K562 (cell line): ENCODE data around the gene TAX1BP1. TPM values are rescaled to one million over a fixed set of nuclear protein-coding genes. Genes with fewer than 3 reads are reported as not detected.

Experiments
- BMI1 ChIP-seq: fragments of 150-350 bp; IDR thresholded peaks from 2 replicates; pipeline ENCODE4 v1.6.1; 2014; ENCODE audit warnings: low read length
- CBX2 ChIP-seq: fragments of 200-600 bp; sonication (generic); IDR thresholded peaks from one replicate; pipeline ENCODE4 v1.6.1; 2012; ENCODE audit warnings: mild to moderate bottlenecking, low read length, inconsistent platforms; ENCODE audit not compliant: insufficient read depth, poor library complexity, severe bottlenecking
- CEBPB ChIP-seq: fragments of 450-650 bp; IDR thresholded peaks from 2 replicates; pipeline ENCODE4 v1.6.1; 2016; ENCODE audit warnings: missing genetic modification characterization, missing compliant biosample characterization
- CEBPG ChIP-seq, 3 experiments: fragments of 200-800 bp in 1 of 3; sonication (Bioruptor generic) in 1 of 3; sonication (generic) in 1 of 3; formaldehyde crosslinking in 1 of 3; IDR thresholded peaks in 2 of 3; conservative IDR thresholded peaks in 1 of 3; 2 replicates each; pipeline versions ENCODE4 v1.6.1 to v1.8.0; 2016 to 2022; ENCODE audit warnings: missing compliant biosample characterization in 2 of 3, missing genetic modification characterization in 2 of 3, mild to moderate bottlenecking in 1 of 3, missing genetic modification reagents in 1 of 3
- E2F3 ChIP-seq: fragments of 250-450 bp; sonication (Bioruptor Pico); IDR thresholded peaks from 2 replicates; pipeline ENCODE4 v1.4.0; 2020; ENCODE audit warnings: mild to moderate bottlenecking
- ELF1 ChIP-seq: fragments of 200-800 bp; sonication (Bioruptor generic); IDR thresholded peaks from 2 replicates; pipeline ENCODE4 v1.6.1; 2016; ENCODE audit warnings: missing genetic modification characterization, missing compliant biosample characterization
- ELF4 ChIP-seq: fragments of 450-650 bp; formaldehyde crosslinking; IDR thresholded peaks from 2 replicates; pipeline ENCODE4 v1.4.0; 2022; ENCODE audit warnings: missing genetic modification characterization
- FUS ChIP-seq: fragments of 200-400 bp; formaldehyde crosslinking; optimal IDR thresholded peaks from 2 replicates; pipeline ENCODE3; 2017; ENCODE audit warnings: low read depth, low read length
- GATAD2A ChIP-seq: fragments of 450-650 bp; IDR thresholded peaks from 2 replicates; pipeline ENCODE4 v1.6.1; 2017
- HDAC8 ChIP-seq: fragments of 450-650 bp; IDR thresholded peaks from 2 replicates; pipeline ENCODE4 v1.6.1; 2016; ENCODE audit warnings: mild to moderate bottlenecking, missing genetic modification characterization, moderate library complexity, missing compliant biosample characterization
- JUN ChIP-seq, 2 experiments: sonication (generic) in 1 of 2; formaldehyde crosslinking in 1 of 2; IDR thresholded peaks; 2 replicates each; pipeline versions ENCODE4 v1.6.1 to v1.8.0; 2012 to 2022; ENCODE audit warnings: borderline replicate concordance in 2 of 2, mild to moderate bottlenecking in 2 of 2, improper control_type of control experiment in 1 of 2, low read depth in 1 of 2, low read length in 1 of 2, missing genetic modification reagents in 1 of 2
- MBD2 ChIP-seq: sonication (generic); IDR thresholded peaks from 2 replicates; pipeline ENCODE4 v1.6.1; 2016; ENCODE audit warnings: low read depth, borderline replicate concordance
- NR1H2 ChIP-seq: sonication (generic); formaldehyde crosslinking; IDR thresholded peaks from 2 replicates; pipeline ENCODE4 v1.4.0; 2020; ENCODE audit warnings: mild to moderate bottlenecking, missing genetic modification reagents
- PHF8 ChIP-seq: fragments of 200-600 bp; sonication (generic); IDR thresholded peaks from 2 replicates; pipeline ENCODE4 v1.6.1; 2012; ENCODE audit warnings: mixed run types, mild to moderate bottlenecking, inconsistent platforms, low read length, moderate library complexity, borderline replicate concordance
- SP1 ChIP-seq: sonication (generic); formaldehyde crosslinking; IDR thresholded peaks from 2 replicates; pipeline ENCODE4 v1.8.1; 2022; ENCODE audit warnings: mild to moderate bottlenecking, missing genetic modification reagents
- TEAD2 ChIP-seq: fragments of 450-650 bp; IDR thresholded peaks from 2 replicates; pipeline ENCODE4 v1.6.1; 2016; ENCODE audit warnings: missing genetic modification characterization, control low read depth, missing compliant biosample characterization
- THAP12 ChIP-seq: fragments of 250-450 bp; sonication (Bioruptor Pico); IDR thresholded peaks from 2 replicates; pipeline ENCODE4 v1.9.0; 2021; ENCODE audit warnings: mild to moderate bottlenecking, inconsistent platforms
- USF1 ChIP-seq: sonication (generic); formaldehyde crosslinking; IDR thresholded peaks from 2 replicates; pipeline ENCODE4 v1.9.0; 2022; ENCODE audit warnings: mild to moderate bottlenecking, missing genetic modification reagents
- ZBTB2 ChIP-seq: fragments of 450-650 bp; IDR thresholded peaks from 2 replicates; pipeline ENCODE4 v1.6.1; 2016; ENCODE audit warnings: antibody characterized with exemption
- ZFX ChIP-seq: sonication (generic); formaldehyde crosslinking; IDR thresholded peaks from 2 replicates; pipeline ENCODE4 v1.8.0; 2022; ENCODE audit warnings: mild to moderate bottlenecking, missing genetic modification reagents, moderate library complexity
- ZNF140 ChIP-seq: fragments of 250-450 bp; sonication (Bioruptor Pico); IDR thresholded peaks from 2 replicates; pipeline ENCODE4 v1.8.0; 2021; ENCODE audit warnings: moderate library complexity, mild to moderate bottlenecking, inconsistent platforms
- ZNF197 ChIP-seq: fragments of 200-800 bp; sonication (Bioruptor generic); IDR thresholded peaks from 2 replicates; pipeline ENCODE4 v1.6.1; 2016; ENCODE audit warnings: low read depth, missing genetic modification characterization, missing compliant biosample characterization
- ZNF695 ChIP-seq: fragments of 450-650 bp; formaldehyde crosslinking; IDR thresholded peaks from 2 replicates; pipeline ENCODE4 v1.4.0; 2020; ENCODE audit warnings: mild to moderate bottlenecking, moderate library complexity
- polyA plus RNA-seq, 8 experiments: library from polyadenylated mRNA; depleted of rRNA in 4 of 8; stranded (reverse) in 5 of 8; unstranded in 3 of 8; fragments of >200 nt; fragmentation: Nextera tagmentation in 2 of 8; fragmentation: Illumina TruSeq in 1 of 8; extraction: Ambion mirVana in 2 of 8; extraction: Trizol in 1 of 8; gene quantifications; 2 replicates each; pipeline versions ENCODE4 v1.2.1 to v1.2.3, GENCODE V29; 2011 to 2014; ENCODE audit warnings: inconsistent platforms in 1 of 8, missing spikeins in 1 of 8
- total RNA-seq, 7 experiments: library from RNA; depleted of rRNA in 6 of 7; stranded (reverse); fragments of >200 nt in 6 of 7; fragmentation: Illumina TruSeq in 2 of 7; extraction: Trizol in 2 of 7; gene quantifications; 2 replicates each; pipeline versions ENCODE4 v1.2.1 to v1.2.3, GENCODE V29; 2011 to 2021; ENCODE audit warnings: low replicate concordance in 1 of 7

Gene TAX1BP1
- total and polyA plus RNA-seq, 9 of the 15 experiments (the other 6 are each of a cell fraction or from before 2014, with no cell fraction given) = 49.0 to 119 (median 75.9) TPM

DNA sequence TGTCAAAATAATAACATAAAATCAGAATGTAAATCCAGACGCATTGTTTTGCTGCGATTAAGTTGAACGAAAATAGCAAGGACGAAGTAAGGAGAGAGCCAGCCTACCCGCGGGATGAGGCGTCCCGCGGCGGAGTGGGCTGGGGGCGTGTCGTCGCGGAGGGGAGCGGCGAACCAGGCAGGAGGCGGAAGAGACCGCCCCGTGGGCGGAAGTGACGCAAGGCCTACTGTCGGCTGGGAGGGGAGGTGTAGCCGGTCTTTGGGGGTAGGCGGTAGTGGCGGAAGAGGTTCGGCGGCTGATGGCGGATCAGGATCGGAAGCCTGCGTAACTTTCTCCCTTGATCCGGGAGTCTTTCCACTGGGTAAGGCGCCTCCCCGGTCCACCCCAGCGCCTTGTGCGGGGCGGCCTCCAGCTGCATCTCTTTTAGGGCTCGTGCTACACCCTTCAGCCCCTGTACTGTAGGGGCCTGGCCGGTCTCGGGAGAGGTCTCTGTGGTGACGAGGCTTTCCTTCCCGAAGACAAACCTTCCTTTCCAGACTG, at the start of gene TAX1BP1 (continued):
- peak; percentile 64; the same call in 1 of the 2 replicates for TF ChIP-seq ZBTB2
- TF ChIP-seq SP1 (CRISPR knock-in tag) = peak; percentile 75
- TF ChIP-seq ELF1 = peak; percentile 86
- peak; percentile 57; the same call in 1 of the 2 replicates for TF ChIP-seq MBD2
- no peak for TF ChIP-seq CBX2
- TF ChIP-seq E2F3 (CRISPR knock-in tag) = no peak
- TF ChIP-seq FUS = no peak
- no peak for TF ChIP-seq ZNF140 (CRISPR knock-in tag)
- peak; percentile 15; the same call in 1 of the 2 replicates for TF ChIP-seq GATAD2A
- peak; percentile 71 for TF ChIP-seq CEBPB (tag)
- no peak for TF ChIP-seq JUN (IDR thresholded peaks at IDR 0.05; ENCODE audit: borderline replicate concordance, low read depth, low read length)
- no peak for TF ChIP-seq JUN (CRISPR knock-in tag; IDR thresholded peaks at IDR 0.05; ENCODE audit: borderline replicate concordance)
- peak; percentile 87 for TF ChIP-seq CEBPG (CRISPR knock-in tag; IDR thresholded peaks at IDR 0.05)
- peak; percentile 46 to 80; a peak in 3 of 4 replicates for TF ChIP-seq CEBPG (tag; conservative IDR thresholded peaks at IDR 0.05 in 1 of 2, IDR thresholded peaks at IDR 0.05 in 1 of 2)
- no peak for TF ChIP-seq NR1H2 (CRISPR knock-in tag)
- TF ChIP-seq ZNF695 (CRISPR knock-in tag) = no peak
- TF ChIP-seq TEAD2 = no peak
- TF ChIP-seq ZNF197 (CRISPR knock-in tag) = no peak
- peak; percentile 83 for TF ChIP-seq THAP12 (CRISPR knock-in tag)
- peak; percentile 86 for TF ChIP-seq PHF8
- TF ChIP-seq ELF4 = peak; percentile 53; the same call in 1 of the 2 replicates
- TF ChIP-seq HDAC8 = no peak
- peak; percentile 49; the same call in 1 of the 2 replicates for TF ChIP-seq USF1 (CRISPR knock-in tag)
- TF ChIP-seq BMI1 = no peak
- peak; percentile 92 for TF ChIP-seq ZFX (CRISPR knock-in tag)
